ENCODE measurements around the gene HMX2.
A peak's percentile ranks its signal among the peaks of the same experiment; 100 is the strongest.

HMX2 gene

GRCh38 chr10:123149162-123149567 is 1.2 kb downstream of the HMX2 start:
- H3K27me3 ChIP-seq (ENCODE audit: insufficient read depth, low read length): peaks cover 8% of the 10 kb centered on the region
- H3F3A ChIP-seq (ENCODE audit: insufficient read depth, low read length): no peaks in the 10 kb centered on the region
- H3K4me1 ChIP-seq (ENCODE audit: insufficient read depth, low read length, severe bottlenecking): peaks cover 26% of the 10 kb centered on the region
- H3K9me3 ChIP-seq (ENCODE audit: low read length): no peaks in the 10 kb centered on the region
- H3K36me3 ChIP-seq (ENCODE audit: insufficient read depth, low read length): no peaks in the 10 kb centered on the region; the same call in 1 of the 2 replicates
- no peak for TF ChIP-seq EZH2 (IDR thresholded peaks at IDR 0.05; ENCODE audit: borderline replicate concordance, low read length)
- no peak for TF ChIP-seq CTCF (IDR thresholded peaks at IDR 0.05; ENCODE audit: low read length)
- H3K4me2 ChIP-seq (ENCODE audit: low read length): peak overlapping the region; percentile 66; the same call in 1 of the 2 replicates
- H2AFZ ChIP-seq (ENCODE audit: low read length): no peak overlapping the region
- H3K9ac ChIP-seq (ENCODE audit: low read length): no peak overlapping the region
- no peak overlapping the region for H3K27ac ChIP-seq (ENCODE audit: low read depth, low read length, poor library complexity, severe bottlenecking)
- no peaks in the 10 kb centered on the region for H3K79me2 ChIP-seq (ENCODE audit: insufficient read depth, low read length)
- no peaks in the 10 kb centered on the region for H3K9me2 ChIP-seq (ENCODE audit: low read depth, low read length)
- no peaks in the 10 kb centered on the region for H4K20me1 ChIP-seq (ENCODE audit: insufficient read depth, low read length)
- H3K4me3 ChIP-seq (ENCODE audit: low read depth, low read length, poor library complexity, severe bottlenecking): peak overlapping the region; percentile 57

DNA sequence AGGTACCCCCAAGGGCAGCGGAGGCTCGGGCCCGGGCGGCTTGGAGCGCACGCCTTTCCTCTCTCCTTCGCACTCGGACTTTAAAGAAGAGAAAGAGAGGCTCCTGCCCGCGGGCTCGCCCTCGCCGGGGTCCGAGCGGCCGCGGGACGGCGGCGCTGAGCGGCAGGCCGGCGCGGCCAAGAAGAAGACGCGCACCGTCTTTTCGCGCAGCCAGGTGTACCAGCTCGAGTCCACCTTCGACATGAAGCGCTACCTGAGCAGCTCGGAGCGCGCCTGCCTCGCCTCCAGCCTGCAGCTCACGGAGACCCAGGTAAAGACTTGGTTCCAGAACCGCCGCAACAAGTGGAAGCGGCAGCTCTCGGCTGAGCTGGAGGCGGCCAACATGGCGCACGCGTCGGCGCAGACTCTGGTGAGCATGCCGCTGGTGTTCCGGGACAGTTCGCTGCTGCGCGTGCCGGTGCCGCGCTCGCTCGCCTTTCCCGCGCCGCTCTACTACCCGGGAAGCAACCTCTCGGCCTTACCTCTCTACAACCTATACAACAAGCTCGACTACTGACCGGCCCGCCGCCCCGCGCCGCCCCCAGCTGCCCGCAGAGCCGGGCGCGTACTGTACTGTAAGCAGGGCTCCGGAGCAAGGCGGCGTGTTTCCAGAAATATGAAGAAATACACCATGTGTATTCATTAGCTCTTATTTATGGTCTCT is 1.8 kb downstream of the HMX2 start:
- Histone ChIP-seq H3K9me2 (ENCODE audit: low read depth, low read length) (no peaks in the 10 kb centered on the region), H3K27me3 (ENCODE audit: insufficient read depth, low read length) (peaks cover 8% of the 10 kb centered on the region), H3K4me3 (ENCODE audit: low read depth, low read length, poor library complexity, severe bottlenecking) (no peak overlapping the region), H3F3A (ENCODE audit: insufficient read depth, low read length) (no peaks in the 10 kb centered on the region), H3K36me3 (ENCODE audit: insufficient read depth, low read length) (no peaks in the 10 kb centered on the region; the same call in none of the 2 replicates), H3K79me2 (ENCODE audit: insufficient read depth, low read length) (peaks cover 1% of the 10 kb centered on the region), H3K9me3 (ENCODE audit: low read length) (no peaks in the 10 kb centered on the region), H3K4me1 (ENCODE audit: insufficient read depth, low read length, severe bottlenecking) (peaks cover 26% of the 10 kb centered on the region), H3K27ac (ENCODE audit: low read depth, low read length, poor library complexity, severe bottlenecking) (no peak overlapping the region), H2AFZ (ENCODE audit: low read length) (no peak overlapping the region), H3K4me2 (ENCODE audit: low read length) (no peak overlapping the region), H4K20me1 (ENCODE audit: insufficient read depth, low read length) (no peaks in the 10 kb centered on the region), H3K9ac (ENCODE audit: low read length) (no peak overlapping the region)
- no peak for TF ChIP-seq CTCF (IDR thresholded peaks at IDR 0.05; ENCODE audit: low read length)
- TF ChIP-seq EZH2 (IDR thresholded peaks at IDR 0.05; ENCODE audit: borderline replicate concordance, low read length): no peak

- H3K9me3 ChIP-seq (ENCODE audit: low read length): no peaks in the 10 kb centered on the region
- peaks cover 7% of the 10 kb centered on the region for H3K36me3 ChIP-seq (ENCODE audit: insufficient read depth, low read length)
- no peak overlapping the region for H3K4me2 ChIP-seq (ENCODE audit: low read length)
- peaks cover 29% of the 10 kb centered on the region for H3K4me1 ChIP-seq (ENCODE audit: insufficient read depth, low read length, severe bottlenecking)
- H3K79me2 ChIP-seq (ENCODE audit: insufficient read depth, low read length): peaks cover 8% of the 10 kb centered on the region
- no peak overlapping the region for H3K4me3 ChIP-seq (ENCODE audit: low read depth, low read length, poor library complexity, severe bottlenecking)
- peaks cover 8% of the 10 kb centered on the region for H3K27me3 ChIP-seq (ENCODE audit: insufficient read depth, low read length)
- no peaks in the 10 kb centered on the region for H4K20me1 ChIP-seq (ENCODE audit: insufficient read depth, low read length)
- no peak for TF ChIP-seq CTCF (IDR thresholded peaks at IDR 0.05; ENCODE audit: low read length)
- TF ChIP-seq EZH2 (IDR thresholded peaks at IDR 0.05; ENCODE audit: borderline replicate concordance, low read length): no peak
- no peak overlapping the region for H3K9ac ChIP-seq (ENCODE audit: low read length)
- no peak overlapping the region for H2AFZ ChIP-seq (ENCODE audit: low read length)
- no peaks in the 10 kb centered on the region for H3K9me2 ChIP-seq (ENCODE audit: low read depth, low read length)
- no peaks in the 10 kb centered on the region for H3F3A ChIP-seq (ENCODE audit: insufficient read depth, low read length)
- no peak overlapping the region for H3K27ac ChIP-seq (ENCODE audit: low read depth, low read length, poor library complexity, severe bottlenecking)
Measured at GRCh38 chr10:123150271-123150985, 2.5 kb downstream of the HMX2 start.
